LNCAP (cell line): ENCODE data around the gene TRIM67.

Source experiments
- TF ChIP-seq, protein P1 (sequence below): fragments of 450-650 bp; IDR thresholded peaks from 2 replicates; pipeline ENCODE4 v1.5.1; 2017; ENCODE audit warnings: mild to moderate bottlenecking

TRIM67 gene

GRCh38 chr1:231172411-231172810, 10.6 kb downstream of the TRIM67 start:
- TF ChIP-seq, protein P1, sequence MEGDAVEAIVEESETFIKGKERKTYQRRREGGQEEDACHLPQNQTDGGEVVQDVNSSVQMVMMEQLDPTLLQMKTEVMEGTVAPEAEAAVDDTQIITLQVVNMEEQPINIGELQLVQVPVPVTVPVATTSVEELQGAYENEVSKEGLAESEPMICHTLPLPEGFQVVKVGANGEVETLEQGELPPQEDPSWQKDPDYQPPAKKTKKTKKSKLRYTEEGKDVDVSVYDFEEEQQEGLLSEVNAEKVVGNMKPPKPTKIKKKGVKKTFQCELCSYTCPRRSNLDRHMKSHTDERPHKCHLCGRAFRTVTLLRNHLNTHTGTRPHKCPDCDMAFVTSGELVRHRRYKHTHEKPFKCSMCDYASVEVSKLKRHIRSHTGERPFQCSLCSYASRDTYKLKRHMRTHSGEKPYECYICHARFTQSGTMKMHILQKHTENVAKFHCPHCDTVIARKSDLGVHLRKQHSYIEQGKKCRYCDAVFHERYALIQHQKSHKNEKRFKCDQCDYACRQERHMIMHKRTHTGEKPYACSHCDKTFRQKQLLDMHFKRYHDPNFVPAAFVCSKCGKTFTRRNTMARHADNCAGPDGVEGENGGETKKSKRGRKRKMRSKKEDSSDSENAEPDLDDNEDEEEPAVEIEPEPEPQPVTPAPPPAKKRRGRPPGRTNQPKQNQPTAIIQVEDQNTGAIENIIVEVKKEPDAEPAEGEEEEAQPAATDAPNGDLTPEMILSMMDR = no peak

DNA sequence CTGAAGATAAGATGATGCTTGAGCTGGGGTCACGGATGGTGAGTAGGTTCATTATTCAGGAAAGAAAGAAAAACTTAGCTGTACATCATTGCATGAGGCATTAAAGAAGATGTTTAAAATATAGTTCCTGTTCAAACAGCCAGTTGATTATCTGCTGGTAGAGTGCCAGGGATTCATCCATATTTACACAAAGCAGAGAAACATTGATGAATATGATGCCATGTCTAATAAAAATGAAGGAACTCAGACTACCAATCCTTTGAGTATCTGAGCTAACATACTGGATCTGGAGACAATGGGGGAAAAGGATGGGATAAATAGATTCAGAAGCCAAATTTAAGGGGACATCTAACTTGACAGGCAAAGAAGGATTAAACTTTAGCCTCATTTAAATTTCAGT, 14.6 kb downstream of the TRIM67 start:
- TF ChIP-seq, protein P1 = no peak

GRCh38 chr1:231177226-231177625, 15.4 kb downstream of the TRIM67 start:
- TF ChIP-seq, protein P1 = no peak

DNA sequence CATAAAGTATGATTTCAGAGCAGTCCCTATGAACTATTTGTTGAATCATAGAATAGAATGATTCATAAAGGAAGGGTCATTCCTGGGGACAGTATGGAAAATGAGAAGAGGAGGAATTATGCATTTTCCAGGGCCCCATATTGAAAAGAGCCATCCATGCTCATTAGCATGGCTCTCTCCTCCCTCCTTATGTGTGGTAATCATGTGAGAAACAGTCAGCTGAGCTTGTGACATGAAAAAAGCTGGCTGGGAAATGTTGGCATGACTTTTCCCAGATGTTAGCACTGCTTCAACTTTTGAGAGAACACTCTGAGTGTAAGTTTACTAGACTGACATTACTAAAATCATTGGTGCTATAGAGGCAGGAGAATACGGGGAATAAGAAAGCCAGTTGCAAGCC, 16.1 kb downstream of the TRIM67 start:
- TF ChIP-seq, protein P1 = no peak

DNA sequence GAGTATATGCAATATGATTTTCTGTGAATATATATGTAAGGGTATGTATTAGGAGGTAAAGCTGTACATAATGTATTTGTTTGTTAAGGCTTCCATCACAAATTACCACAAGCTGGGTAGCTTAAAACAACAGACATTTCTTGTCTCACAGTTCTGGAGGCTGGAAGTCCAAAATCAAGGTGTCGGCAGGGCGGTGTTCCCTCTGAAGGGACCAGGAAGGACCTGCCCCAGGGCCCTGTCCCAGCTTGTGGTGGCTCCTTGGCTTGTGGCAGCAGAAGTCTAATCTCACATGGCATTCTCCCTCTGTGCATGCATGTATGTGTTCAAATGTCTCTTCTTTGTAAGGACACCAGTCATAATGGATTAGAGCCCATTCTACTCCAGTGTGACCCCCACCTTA, 17.1 kb downstream of the TRIM67 start:
- TF ChIP-seq, protein P1 = no peak

DNA sequence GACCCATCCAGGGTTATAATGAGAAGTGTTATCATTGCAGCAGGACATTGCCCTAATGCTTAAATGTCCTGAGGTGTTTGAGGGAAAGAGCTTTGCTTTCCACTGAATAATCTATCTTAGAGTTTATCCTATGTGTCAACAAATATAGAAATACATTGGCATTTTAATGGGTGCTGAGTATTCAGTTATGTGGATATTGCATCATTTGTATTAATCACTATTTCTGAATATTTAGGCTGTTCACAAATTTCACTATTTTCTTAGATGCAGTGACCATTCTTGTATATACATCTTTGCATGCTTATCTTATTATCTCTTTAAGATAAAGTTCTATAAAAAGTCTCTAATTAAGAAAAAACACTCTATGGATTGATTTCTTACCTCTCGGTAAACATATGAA, 18.2 kb downstream of the TRIM67 start:
- TF ChIP-seq, protein P1 = no peak

DNA sequence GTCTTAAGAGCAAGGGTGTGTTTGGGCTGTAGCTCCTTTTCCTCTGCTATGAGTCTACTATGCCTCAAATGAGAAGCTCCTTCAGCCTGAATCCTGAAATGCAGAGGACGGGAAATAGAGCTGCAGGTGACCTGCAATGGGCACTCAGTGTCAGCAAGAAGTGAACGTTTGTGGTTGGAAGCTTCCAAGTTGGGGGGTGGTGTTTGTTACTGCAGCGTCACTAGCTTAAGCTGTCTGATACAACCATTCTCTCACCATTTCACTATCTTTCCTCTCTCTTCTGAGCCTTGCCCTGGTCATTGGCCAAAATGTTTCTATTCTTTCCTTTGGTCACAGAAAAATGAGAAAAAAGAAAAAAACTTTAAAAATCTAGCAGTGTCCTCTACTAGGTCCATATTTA, 19.4 kb downstream of the TRIM67 start:
- TF ChIP-seq, protein P1 = no peak

DNA sequence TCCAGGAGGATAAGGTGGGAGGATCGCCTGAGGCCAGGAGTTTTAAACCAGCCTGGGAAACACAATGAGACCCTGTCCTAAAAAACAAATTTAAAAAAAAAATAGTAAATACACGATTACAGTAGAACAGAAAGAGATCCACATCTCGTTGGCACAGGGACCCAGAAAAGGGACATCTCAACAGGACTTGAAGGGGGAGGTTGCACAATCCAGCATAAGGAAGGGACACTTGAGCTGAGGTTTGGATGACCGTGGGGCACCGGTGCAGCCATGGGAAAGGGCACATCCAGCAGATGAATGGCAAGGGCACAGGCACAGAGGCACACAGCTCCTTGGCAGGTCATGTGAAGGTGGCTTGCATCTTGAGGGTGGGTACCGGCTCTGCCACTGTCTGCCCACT, 20.5 kb downstream of the TRIM67 start:
- TF ChIP-seq, protein P1 = no peak
